Psoas muscle (tissue), 8 donors: ENCODE results near the gene SLC6A17. TPM values are rescaled to one million over a fixed set of nuclear protein-coding genes. Genes with fewer than 3 reads are reported as not detected.

Experiments
- ATAC-seq, 4 donors: fragments of 200-7000 bp; cut with Tn5 transposase; one replicate each; pipeline ENCODE4 v1.9.1; 2020; ENCODE audit warnings: moderate library complexity in 3 of 4, mild to moderate bottlenecking in 2 of 4
- DNase-seq, 2 donors: peaks; one replicate each; pipeline ENCODE4 v3.0.0-alpha.2; 2020
- H3K27ac ChIP-seq: fragments of 200-600 bp; one replicate; pipeline ENCODE4 v1.8.0; 2022
- H3K27me3 ChIP-seq, 3 donors: fragments of 200-600 bp in 1 of 3; one replicate each; pipeline versions ENCODE4 v1.6.1 to v1.8.0; 2013 to 2022; ENCODE audit warnings: low read length in 2 of 3, mild to moderate bottlenecking in 2 of 3, moderate library complexity in 1 of 3; ENCODE audit not compliant: insufficient read depth in 3 of 3
- H3K36me3 ChIP-seq, 2 donors: fragments of 200-600 bp in 1 of 2; one replicate each; pipeline versions ENCODE4 v1.6.1 to v1.8.0; 2013 to 2022; ENCODE audit warnings: low read depth in 1 of 2, mild to moderate bottlenecking in 1 of 2, moderate library complexity in 1 of 2; ENCODE audit not compliant: insufficient read depth in 1 of 2
- H3K4me1 ChIP-seq: fragments of 200-600 bp; one replicate; pipeline ENCODE4 v1.8.0; 2022
- H3K4me3 ChIP-seq: fragments of 200-600 bp; one replicate; pipeline ENCODE4 v1.8.0; 2022; ENCODE audit warnings: mild to moderate bottlenecking
- H3K9me3 ChIP-seq: fragments of 200-600 bp; one replicate; pipeline ENCODE4 v1.8.0; 2022
- WGBS, 3 donors: extraction: QIAGEN DNeasy Blood & Tissue Kit; methylation state at CpG; one replicate each; pipeline versions ENCODE4 v1.1.6 to v1.1.7; 2013; 5-methylcytosine and 5-hydroxymethylcytosine counted together
- intact Hi-C, 2 donors: fragments of 100-400 bp; cut with DNase I; formaldehyde crosslinking; loops; one replicate each; pipeline versions ENCODE4 v1.11.0 to v1.14.2; 2022
- polyA plus RNA-seq, 3 donors: library from polyadenylated mRNA; stranded (reverse); fragments of 200-250 nt; gene quantifications; one replicate each; pipeline ENCODE4 v1.2.3, GENCODE V29; 2013
- total RNA-seq, 4 donors: library from RNA; stranded (reverse); fragmentation: NEBNext Ultra II Directional in 2 of 4; extraction: Animal tissue kit (Norgen Biotek cat#: 25700) in 2 of 4; gene quantifications; one replicate each; pipeline versions ENCODE4 v1.2.1 to v1.2.4, GENCODE V29; 2021 to 2023
- TF ChIP-seq, protein P1 (sequence below): fragments of 200-600 bp; IDR thresholded peaks from one replicate; pipeline ENCODE4 v1.8.0; 2022; ENCODE audit warnings: antibody characterized with exemption
- donor health status: healthy with polysubstance abuse.
- donor health status: DM: no; HTN: no; CAD: no; lungs with moderate emphysema.
- donor health status: Bipolar disorder and iron deficiency.
- donor health status: healthy.
- donor health status: DM: yes; HTN: yes; CAD: no.
- donor health status: DM: no; HTN: no; CAD: no.
- donor health status: DM: no; HTN: no; CAD: no.
- donor health status: DM: yes; HTN: yes; CAD: no.

Gene SLC6A17
- total and polyA plus RNA-seq, 7 donors, result 0.03 to 0.19 (median 0.10) TPM

DNA sequence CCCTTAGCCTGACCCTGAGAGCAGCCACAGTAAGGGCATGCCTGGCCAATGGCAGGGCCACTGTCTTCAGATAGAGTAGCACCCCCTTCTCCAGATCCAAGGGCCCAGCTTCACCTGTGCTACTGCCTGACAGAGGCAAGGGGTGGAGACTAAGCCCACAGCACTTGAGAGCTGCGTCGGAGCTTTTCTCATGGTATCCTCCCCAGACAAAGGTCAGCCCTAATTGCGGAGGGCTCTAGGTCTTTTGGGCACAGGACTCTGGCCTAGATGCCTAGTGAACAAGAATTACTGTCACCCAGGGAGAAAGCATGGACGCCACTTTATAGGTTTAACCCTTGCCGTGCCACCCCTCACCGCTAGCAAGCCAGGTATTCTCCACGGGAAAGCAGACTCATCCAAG is 74.9 kb downstream of the SLC6A17 start:
- Histone ChIP-seq H3K36me3 (no peaks in the 10 kb centered on the region), H3K4me3 (no peak overlapping the region), H3K27ac (no peak overlapping the region), H3K27me3 (no peaks in the 10 kb centered on the region), H3K4me1 (no peaks in the 10 kb centered on the region), H3K9me3 (no peaks in the 10 kb centered on the region)
- intact Hi-C loops, result no loop called here
- ATAC-seq (no peak), DNase-seq (no peak)
- TF ChIP-seq, protein P1, sequence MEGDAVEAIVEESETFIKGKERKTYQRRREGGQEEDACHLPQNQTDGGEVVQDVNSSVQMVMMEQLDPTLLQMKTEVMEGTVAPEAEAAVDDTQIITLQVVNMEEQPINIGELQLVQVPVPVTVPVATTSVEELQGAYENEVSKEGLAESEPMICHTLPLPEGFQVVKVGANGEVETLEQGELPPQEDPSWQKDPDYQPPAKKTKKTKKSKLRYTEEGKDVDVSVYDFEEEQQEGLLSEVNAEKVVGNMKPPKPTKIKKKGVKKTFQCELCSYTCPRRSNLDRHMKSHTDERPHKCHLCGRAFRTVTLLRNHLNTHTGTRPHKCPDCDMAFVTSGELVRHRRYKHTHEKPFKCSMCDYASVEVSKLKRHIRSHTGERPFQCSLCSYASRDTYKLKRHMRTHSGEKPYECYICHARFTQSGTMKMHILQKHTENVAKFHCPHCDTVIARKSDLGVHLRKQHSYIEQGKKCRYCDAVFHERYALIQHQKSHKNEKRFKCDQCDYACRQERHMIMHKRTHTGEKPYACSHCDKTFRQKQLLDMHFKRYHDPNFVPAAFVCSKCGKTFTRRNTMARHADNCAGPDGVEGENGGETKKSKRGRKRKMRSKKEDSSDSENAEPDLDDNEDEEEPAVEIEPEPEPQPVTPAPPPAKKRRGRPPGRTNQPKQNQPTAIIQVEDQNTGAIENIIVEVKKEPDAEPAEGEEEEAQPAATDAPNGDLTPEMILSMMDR, result no peak
- 58 to 75% (median 71%) methylated on average over 7 of the region's 7 CpGs for WGBS, 3 donors

DNA sequence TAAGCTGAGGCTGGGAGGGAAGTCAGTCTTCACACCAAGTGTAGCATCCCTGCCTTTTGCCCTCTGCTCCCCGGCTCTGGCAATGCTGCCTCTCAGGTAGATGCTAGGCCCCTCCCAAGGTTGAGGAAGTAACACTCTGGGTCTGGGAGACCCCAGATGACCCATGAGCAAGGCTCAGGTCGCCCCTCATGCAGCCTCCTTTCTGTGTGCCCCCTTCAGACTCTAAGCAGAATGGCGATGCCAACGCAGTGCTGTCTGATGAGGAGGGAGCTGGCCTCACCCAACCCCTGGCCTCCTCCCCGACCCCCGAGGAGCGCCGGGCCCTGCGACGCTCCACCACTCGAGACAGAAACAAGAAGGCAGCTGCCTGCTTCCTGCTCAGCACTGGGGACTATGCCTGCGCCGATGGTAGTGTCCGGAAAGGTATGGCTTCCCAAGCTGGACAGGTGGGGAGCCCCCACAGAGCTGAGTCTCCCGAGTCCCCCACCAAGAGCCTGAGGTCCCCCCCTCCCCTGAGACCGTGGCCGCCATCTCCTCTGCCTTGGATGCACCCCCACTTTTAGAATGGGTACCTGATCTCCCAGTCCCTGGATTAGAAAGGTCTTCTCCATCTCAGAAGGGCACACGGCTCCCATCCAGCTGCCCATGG is 75.6 kb downstream of the SLC6A17 start:
- ATAC-seq, result no peak
- no peaks in the 10 kb centered on the region for H3K36me3 ChIP-seq
- no peaks in the 10 kb centered on the region for H3K4me1 ChIP-seq
- no peak for DNase-seq
- H3K9me3 ChIP-seq, result no peaks in the 10 kb centered on the region
- TF ChIP-seq, protein P1, result no peak
- H3K4me3 ChIP-seq, result no peak overlapping the region
- no peak overlapping the region for H3K27ac ChIP-seq
- 93 to 95% (median 95%) methylated on average over 16 to 18 of the region's 18 CpGs for WGBS, 3 donors
- intact Hi-C loops, result no loop called here
- H3K27me3 ChIP-seq, result no peaks in the 10 kb centered on the region

DNA sequence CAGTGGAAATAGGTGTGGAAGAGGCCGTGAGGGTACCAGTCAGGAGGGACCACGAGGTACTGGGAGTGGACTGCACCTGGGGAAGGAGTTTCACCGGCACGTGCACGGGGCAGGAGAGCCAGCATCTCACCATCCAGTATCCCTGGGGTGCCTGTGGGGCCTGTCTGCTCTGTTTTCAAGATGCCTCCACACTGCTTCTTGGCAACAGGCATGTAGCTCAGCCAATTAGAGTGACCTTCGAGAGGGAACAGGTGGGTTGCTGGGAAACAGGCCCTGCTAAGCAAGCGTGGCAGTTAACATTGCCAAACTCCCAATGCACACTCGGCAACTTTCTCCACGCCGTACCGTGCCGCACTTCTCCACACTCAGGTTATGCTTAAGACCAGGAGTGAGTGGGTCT is 77.5 kb downstream of the SLC6A17 start:
- H3K27ac ChIP-seq, result no peak overlapping the region
- intact Hi-C loops, result no loop called here
- DNase-seq (no peak), ATAC-seq (peak in 3 of 4 donors; percentile 18 to 62 (median 38))
- no peaks in the 10 kb centered on the region for H3K27me3 ChIP-seq
- H3K9me3 ChIP-seq, result no peaks in the 10 kb centered on the region
- no peak overlapping the region for H3K4me3 ChIP-seq
- H3K4me1 ChIP-seq, result no peaks in the 10 kb centered on the region
- peaks cover 0 to 4% of the 10 kb centered on the region in 2 donors for H3K36me3 ChIP-seq
- 43 to 51% (median 45%) methylated on average over 12 of the region's 12 CpGs for WGBS, 3 donors
- TF ChIP-seq, protein P1, result no peak

DNA sequence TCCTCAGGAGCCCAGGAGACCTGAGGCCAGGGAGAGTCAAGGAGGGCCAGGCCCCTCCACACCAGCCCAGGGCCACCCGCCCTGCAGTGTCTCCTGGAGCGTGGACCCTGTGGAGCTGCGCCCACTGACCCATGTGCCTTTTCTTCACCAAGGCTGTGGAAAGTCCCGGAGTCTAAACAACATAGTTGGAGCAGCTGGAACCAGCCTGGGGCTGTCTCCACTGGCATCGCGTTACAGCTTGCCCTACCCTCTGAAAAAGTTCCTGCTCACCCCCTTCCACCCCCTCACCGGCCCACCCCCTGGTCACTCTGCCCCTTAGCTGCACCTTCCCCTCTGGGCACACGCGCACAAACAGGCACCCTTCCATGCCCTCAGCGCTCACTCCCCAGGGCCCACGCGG is 78.1 kb downstream of the SLC6A17 start:
- Histone ChIP-seq H3K4me1 (no peaks in the 10 kb centered on the region), H3K27ac (no peak overlapping the region), H3K36me3 (peaks cover 0 to 4% of the 10 kb centered on the region in 2 donors), H3K4me3 (no peak overlapping the region), H3K27me3 (no peaks in the 10 kb centered on the region), H3K9me3 (no peaks in the 10 kb centered on the region)
- ATAC-seq, result peak in 1 of 4 donors; percentile 27
- WGBS, 3 donors, result 69 to 78% (median 72%) methylated on average over 12 of the region's 12 CpGs
- TF ChIP-seq, protein P1, result no peak
- DNase-seq, result no peak
- intact Hi-C loops, result no loop called here

DNA sequence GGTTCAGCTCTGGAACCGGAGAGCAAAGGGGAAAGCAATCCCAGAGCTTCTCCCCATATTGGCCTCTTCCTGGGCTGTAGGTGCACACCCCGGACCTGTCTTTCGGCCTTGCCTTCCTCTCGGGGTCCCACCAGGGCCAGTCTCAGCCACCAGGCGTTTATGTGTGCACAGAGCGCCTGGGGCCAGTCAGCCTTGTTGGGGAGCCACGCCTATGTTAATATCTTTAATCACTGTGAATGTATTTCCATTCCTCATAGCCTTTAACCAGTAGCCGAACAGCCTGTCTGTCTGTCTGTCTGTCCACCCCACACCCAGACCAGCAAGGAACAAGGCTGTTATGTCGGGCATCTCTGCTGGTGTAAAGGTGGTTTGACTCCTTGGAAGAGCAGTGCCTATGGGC is 78.6 kb downstream of the SLC6A17 start:
- WGBS, 3 donors, result 88 to 89% (median 88%) methylated on average over 9 of the region's 9 CpGs
- no peaks in the 10 kb centered on the region for H3K27me3 ChIP-seq
- TF ChIP-seq, protein P1, result no peak

More for the DNA sequence above, 78.6 kb downstream of the SLC6A17 start:
- Histone ChIP-seq H3K4me3 (no peak overlapping the region), H3K36me3 (peaks cover 0 to 4% of the 10 kb centered on the region in 2 donors), H3K4me1 (no peaks in the 10 kb centered on the region), H3K9me3 (no peaks in the 10 kb centered on the region), H3K27ac (no peak overlapping the region)
- intact Hi-C loops, result no loop called here
- ATAC-seq, result no peak
- DNase-seq, result no peak
